ENCODE measurements around the gene SLC25A21. TPM values are rescaled to one million over a fixed set of nuclear protein-coding genes. Genes with fewer than 3 reads are reported as not detected.

The SLC25A21 gene
- total and polyA plus RNA-seq, 4 donors, result 0.65 to 1.4 (median 1.3) TPM; not detected in 1

DNA sequence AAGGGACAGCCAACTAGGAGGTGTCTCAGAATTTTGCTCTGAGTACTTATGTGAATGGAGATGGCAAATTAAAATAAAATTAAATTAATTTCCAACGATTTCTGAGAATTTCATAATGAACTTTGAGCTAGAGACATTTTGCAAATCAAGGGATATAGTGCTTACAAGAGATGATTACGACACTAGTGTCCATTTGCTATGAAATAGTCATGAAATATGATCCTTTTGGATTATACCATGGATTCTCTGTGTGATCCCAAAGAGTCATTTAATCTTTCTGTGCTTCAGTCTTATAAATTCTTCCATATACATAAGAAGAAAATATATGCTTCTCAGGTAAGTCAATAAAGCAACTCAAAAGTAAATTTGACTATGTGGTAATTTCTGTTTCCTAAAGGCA lies 240.6 kb downstream of the SLC25A21 start:
- intact Hi-C loops (cut with DNase I), result no loop called here
- no peak overlapping the region for H3K27ac ChIP-seq (ENCODE audit: low read depth in 1 of 2, low read length in 2 of 2)
- no peaks in the 10 kb centered on the region for H3K27me3 ChIP-seq (ENCODE audit: control insufficient read depth in 1 of 2, insufficient read depth in 2 of 2, low read length in 1 of 2)
- no peaks in the 10 kb centered on the region for H3K4me1 ChIP-seq (ENCODE audit: control insufficient read depth in 1 of 2, insufficient read depth in 2 of 2, low read length in 2 of 2)
- no peaks in the 10 kb centered on the region for H3K36me3 ChIP-seq (ENCODE audit: control insufficient read depth in 1 of 2, insufficient read depth in 2 of 2, low read length in 1 of 2)
- H3K4me3 ChIP-seq (ENCODE audit: low read length in 2 of 2), result no peak overlapping the region
- DNase-seq (no peak), ATAC-seq (ENCODE audit: low FRiP score) (no peak)
- 85 to 92% methylated on average over 2 of the region's 2 CpGs for WGBS, 2 donors
- H3K9me3 ChIP-seq (ENCODE audit: control insufficient read depth, low read length), result no peaks in the 10 kb centered on the region

GRCh38 chr14:36928432-36928831 lies 244.0 kb downstream of the SLC25A21 start:
- no peaks in the 10 kb centered on the region for H3K9me3 ChIP-seq (ENCODE audit: control insufficient read depth, low read length)
- intact Hi-C loops (cut with DNase I), result no loop called here
- no peak overlapping the region for H3K27ac ChIP-seq (ENCODE audit: low read depth in 1 of 2, low read length in 2 of 2)
- H3K4me3 ChIP-seq (ENCODE audit: low read length in 2 of 2), result no peak overlapping the region
- WGBS, 2 donors, result 76 to 78% methylated on average over 4 of the region's 4 CpGs
- no peak for ATAC-seq (ENCODE audit: low FRiP score)
- no peak for DNase-seq
- no peaks in the 10 kb centered on the region for H3K4me1 ChIP-seq (ENCODE audit: control insufficient read depth in 1 of 2, insufficient read depth in 2 of 2, low read length in 2 of 2)
- H3K36me3 ChIP-seq (ENCODE audit: control insufficient read depth in 1 of 2, insufficient read depth in 2 of 2, low read length in 1 of 2), result no peaks in the 10 kb centered on the region
- no peaks in the 10 kb centered on the region for H3K27me3 ChIP-seq (ENCODE audit: control insufficient read depth in 1 of 2, insufficient read depth in 2 of 2, low read length in 1 of 2)

GRCh38 chr14:36925094-36925493 lies 247.3 kb downstream of the SLC25A21 start:
- ATAC-seq (ENCODE audit: low FRiP score) (no peak), DNase-seq (no peak)
- Histone ChIP-seq H3K9me3 (ENCODE audit: control insufficient read depth, low read length) (no peaks in the 10 kb centered on the region), H3K36me3 (ENCODE audit: control insufficient read depth in 1 of 2, insufficient read depth in 2 of 2, low read length in 1 of 2) (no peaks in the 10 kb centered on the region), H3K27ac (ENCODE audit: low read depth in 1 of 2, low read length in 2 of 2) (no peak overlapping the region), H3K4me1 (ENCODE audit: control insufficient read depth in 1 of 2, insufficient read depth in 2 of 2, low read length in 2 of 2) (no peaks in the 10 kb centered on the region), H3K4me3 (ENCODE audit: low read length in 2 of 2) (no peak overlapping the region), H3K27me3 (ENCODE audit: control insufficient read depth in 1 of 2, insufficient read depth in 2 of 2, low read length in 1 of 2) (no peaks in the 10 kb centered on the region)
- intact Hi-C loops (cut with DNase I), result no loop called here
- WGBS, 2 donors, result 94 to 95% methylated on average over 2 of the region's 2 CpGs

DNA sequence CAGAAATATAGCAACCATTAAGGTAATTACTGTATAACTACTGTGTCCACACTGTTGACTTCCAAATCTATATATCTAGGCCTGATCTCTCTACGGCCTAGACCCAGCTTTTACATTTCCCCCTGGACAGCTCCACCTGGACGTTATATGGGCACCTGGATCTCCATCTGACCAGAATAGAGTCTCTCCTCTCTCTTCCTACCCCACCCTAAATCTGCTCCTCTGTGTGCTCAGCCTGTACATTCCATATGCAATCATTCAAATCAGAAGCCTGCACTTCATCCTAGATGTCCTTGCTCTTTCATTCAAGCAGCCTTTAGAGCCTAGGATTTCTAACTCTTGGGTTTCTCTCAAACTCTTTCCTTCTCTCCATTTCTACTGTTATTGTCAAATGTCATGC lies 255.7 kb downstream of the SLC25A21 start:
- H3K27ac ChIP-seq (ENCODE audit: low read depth in 1 of 2, low read length in 2 of 2), result no peak overlapping the region
- no peaks in the 10 kb centered on the region for H3K27me3 ChIP-seq (ENCODE audit: control insufficient read depth in 1 of 2, insufficient read depth in 2 of 2, low read length in 1 of 2)
- ATAC-seq (ENCODE audit: low FRiP score), result no peak
- no peaks in the 10 kb centered on the region for H3K9me3 ChIP-seq (ENCODE audit: control insufficient read depth, low read length)
- H3K4me3 ChIP-seq (ENCODE audit: low read length in 2 of 2), result no peak overlapping the region
- no peak for DNase-seq
- no peaks in the 10 kb centered on the region for H3K4me1 ChIP-seq (ENCODE audit: control insufficient read depth in 1 of 2, insufficient read depth in 2 of 2, low read length in 2 of 2)
- WGBS, 2 donors, result 86 to 88% methylated on average over 2 of the region's 2 CpGs
- H3K36me3 ChIP-seq (ENCODE audit: control insufficient read depth in 1 of 2, insufficient read depth in 2 of 2, low read length in 1 of 2), result no peaks in the 10 kb centered on the region
- intact Hi-C loops (cut with DNase I), result no loop called here

- H3K4me1 ChIP-seq (ENCODE audit: control insufficient read depth in 1 of 2, insufficient read depth in 2 of 2, low read length in 2 of 2), result no peaks in the 10 kb centered on the region
- intact Hi-C loops (cut with DNase I), result no loop called here
- 2 to 11% methylated on average over 1 of the region's 1 CpG for WGBS, 2 donors
- H3K27ac ChIP-seq (ENCODE audit: low read depth in 1 of 2, low read length in 2 of 2), result no peak overlapping the region
- H3K9me3 ChIP-seq (ENCODE audit: control insufficient read depth, low read length), result no peaks in the 10 kb centered on the region
- H3K27me3 ChIP-seq (ENCODE audit: control insufficient read depth in 1 of 2, insufficient read depth in 2 of 2, low read length in 1 of 2), result no peaks in the 10 kb centered on the region
- ATAC-seq (ENCODE audit: low FRiP score) (no peak), DNase-seq (no peak)
- H3K4me3 ChIP-seq (ENCODE audit: low read length in 2 of 2), result no peak overlapping the region
- H3K36me3 ChIP-seq (ENCODE audit: control insufficient read depth in 1 of 2, insufficient read depth in 2 of 2, low read length in 1 of 2), result no peaks in the 10 kb centered on the region
These were observed 257.3 kb downstream of the SLC25A21 start for GRCh38 chr14:36915081-36915480.

DNA sequence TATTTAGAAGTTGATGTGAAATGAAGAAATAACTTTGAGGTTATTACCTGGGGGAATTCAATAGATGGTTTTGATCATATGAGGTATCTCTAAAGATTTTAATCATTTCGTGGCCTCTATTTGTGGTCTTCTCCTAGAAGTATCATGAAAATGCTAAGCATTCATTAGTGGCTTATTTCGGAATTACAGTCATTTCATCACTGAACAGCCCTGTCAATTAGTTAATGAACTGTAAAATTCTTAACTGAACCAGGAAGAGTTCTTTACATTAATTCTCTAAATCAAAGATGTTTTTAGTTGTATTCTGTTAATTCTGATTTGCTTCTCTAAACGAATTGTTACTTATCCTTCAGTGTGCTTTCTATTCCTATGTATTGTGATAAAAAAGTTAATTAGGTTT lies 261.8 kb downstream of the SLC25A21 start:
- Histone ChIP-seq H3K4me3 (ENCODE audit: low read length in 2 of 2) (no peak overlapping the region), H3K27me3 (ENCODE audit: control insufficient read depth in 1 of 2, insufficient read depth in 2 of 2, low read length in 1 of 2) (no peaks in the 10 kb centered on the region), H3K9me3 (ENCODE audit: control insufficient read depth, low read length) (no peaks in the 10 kb centered on the region), H3K27ac (ENCODE audit: low read depth in 1 of 2, low read length in 2 of 2) (no peak overlapping the region), H3K36me3 (ENCODE audit: control insufficient read depth in 1 of 2, insufficient read depth in 2 of 2, low read length in 1 of 2) (no peaks in the 10 kb centered on the region), H3K4me1 (ENCODE audit: control insufficient read depth in 1 of 2, insufficient read depth in 2 of 2, low read length in 2 of 2) (no peaks in the 10 kb centered on the region)
- no peak for ATAC-seq (ENCODE audit: low FRiP score)
- DNase-seq, result no peak
- WGBS, 2 donors, result 86 to 89% methylated on average over 3 of the region's 3 CpGs
- intact Hi-C loops (cut with DNase I), result no loop called here

GRCh38 chr14:36905272-36905888 lies 267.0 kb downstream of the SLC25A21 start:
- ATAC-seq (ENCODE audit: low FRiP score), result no peak
- 44 to 63% methylated on average over 5 of the region's 5 CpGs for WGBS, 2 donors

DNA sequence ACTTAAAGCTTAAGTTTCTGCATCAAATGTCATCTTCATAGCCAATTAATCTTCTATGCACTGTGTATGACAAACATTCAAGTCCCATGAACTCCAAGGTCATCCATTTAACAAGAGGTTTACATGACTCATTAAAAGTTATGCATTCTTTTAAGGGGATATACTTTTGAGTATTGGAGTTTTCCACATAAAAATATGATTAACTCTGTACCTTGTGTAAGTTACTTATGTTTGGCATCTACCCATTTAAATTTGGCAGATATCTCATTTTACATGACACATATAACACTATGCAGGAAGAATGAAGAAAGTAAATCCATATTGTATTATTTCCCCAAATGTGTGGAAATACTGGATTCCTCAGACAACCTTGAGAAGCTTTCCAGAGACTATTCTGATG lies 270.5 kb downstream of the SLC25A21 start:
- intact Hi-C loops (cut with DNase I), result no loop called here
- Histone ChIP-seq H3K27me3 (ENCODE audit: control insufficient read depth in 1 of 2, insufficient read depth in 2 of 2, low read length in 1 of 2) (no peaks in the 10 kb centered on the region), H3K4me3 (ENCODE audit: low read length in 2 of 2) (no peak overlapping the region), H3K9me3 (ENCODE audit: control insufficient read depth, low read length) (peaks cover 1% of the 10 kb centered on the region), H3K36me3 (ENCODE audit: control insufficient read depth in 1 of 2, insufficient read depth in 2 of 2, low read length in 1 of 2) (no peaks in the 10 kb centered on the region), H3K4me1 (ENCODE audit: control insufficient read depth in 1 of 2, insufficient read depth in 2 of 2, low read length in 2 of 2) (no peaks in the 10 kb centered on the region), H3K27ac (ENCODE audit: low read depth in 1 of 2, low read length in 2 of 2) (no peak overlapping the region)
- DNase-seq (no peak), ATAC-seq (ENCODE audit: low FRiP score) (no peak)

More at GRCh38 chr14:36905272-36905888, 267.0 kb downstream of the SLC25A21 start:
- intact Hi-C loops (cut with DNase I), result no loop called here
- Histone ChIP-seq H3K27ac (ENCODE audit: low read depth in 1 of 2, low read length in 2 of 2) (no peak overlapping the region), H3K9me3 (ENCODE audit: control insufficient read depth, low read length) (no peaks in the 10 kb centered on the region), H3K36me3 (ENCODE audit: control insufficient read depth in 1 of 2, insufficient read depth in 2 of 2, low read length in 1 of 2) (no peaks in the 10 kb centered on the region), H3K4me1 (ENCODE audit: control insufficient read depth in 1 of 2, insufficient read depth in 2 of 2, low read length in 2 of 2) (no peaks in the 10 kb centered on the region), H3K4me3 (ENCODE audit: low read length in 2 of 2) (no peak overlapping the region), H3K27me3 (ENCODE audit: control insufficient read depth in 1 of 2, insufficient read depth in 2 of 2, low read length in 1 of 2) (no peaks in the 10 kb centered on the region)
- no peak for DNase-seq

DNA sequence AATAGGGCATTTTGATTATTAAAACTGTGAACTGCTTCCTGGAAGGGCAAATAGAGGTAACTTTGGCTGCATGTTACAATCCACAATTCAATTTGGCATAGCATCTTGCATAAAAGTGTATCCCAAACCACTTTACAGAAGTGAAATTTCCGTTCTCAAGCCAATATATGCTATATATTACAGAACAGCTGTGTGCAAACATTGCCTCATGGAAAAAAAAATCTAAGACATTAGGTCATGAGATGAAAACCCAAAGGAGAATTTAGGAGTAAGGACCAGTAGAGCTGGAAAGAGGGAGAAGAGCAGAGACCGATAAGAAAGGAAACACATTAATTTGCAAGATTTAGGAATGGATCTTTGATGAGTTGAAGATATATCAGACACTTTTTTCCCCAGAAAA lies 271.6 kb downstream of the SLC25A21 start:
- ATAC-seq (ENCODE audit: low FRiP score) (no peak), DNase-seq (no peak)
- WGBS, 2 donors, result 57 to 66% methylated on average over 2 of the region's 2 CpGs
- Histone ChIP-seq H3K4me3 (ENCODE audit: low read length in 2 of 2) (no peak overlapping the region), H3K9me3 (ENCODE audit: control insufficient read depth, low read length) (peaks cover 1% of the 10 kb centered on the region), H3K27ac (ENCODE audit: low read depth in 1 of 2, low read length in 2 of 2) (no peak overlapping the region), H3K36me3 (ENCODE audit: control insufficient read depth in 1 of 2, insufficient read depth in 2 of 2, low read length in 1 of 2) (no peaks in the 10 kb centered on the region), H3K4me1 (ENCODE audit: control insufficient read depth in 1 of 2, insufficient read depth in 2 of 2, low read length in 2 of 2) (no peaks in the 10 kb centered on the region), H3K27me3 (ENCODE audit: control insufficient read depth in 1 of 2, insufficient read depth in 2 of 2, low read length in 1 of 2) (no peaks in the 10 kb centered on the region)
- intact Hi-C loops (cut with DNase I), result no loop called here

Measured in aorta (tissue), 5 donors.